Brain pericyte (primary cell): Measurements from ENCODE around the gene SPDYC.

ENCODE experiments used
- DNase-seq: peaks from one replicate; pipeline ENCODE4 v3.0.0-alpha.2; 2012; ENCODE audit warnings: low read depth, low spot score

The SPDYC gene

DNA sequence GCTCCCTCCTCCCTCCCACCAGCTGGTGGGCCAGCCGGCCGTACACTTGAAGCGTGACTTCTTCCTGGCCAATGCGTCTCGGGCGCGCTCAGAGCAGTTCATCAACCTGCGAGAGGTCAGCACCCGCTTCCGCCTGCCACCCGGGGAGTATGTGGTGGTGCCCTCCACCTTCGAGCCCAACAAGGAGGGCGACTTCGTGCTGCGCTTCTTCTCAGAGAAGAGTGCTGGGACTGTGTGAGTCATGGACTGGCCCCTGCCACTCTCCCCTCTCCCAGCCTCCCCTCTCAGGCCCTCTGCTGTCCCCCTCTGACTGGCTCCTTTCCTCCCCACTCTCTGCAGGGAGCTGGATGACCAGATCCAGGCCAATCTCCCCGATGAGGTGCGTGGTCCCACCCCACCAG lies 36.4 kb downstream of the SPDYC start:
- DNase-seq: no peak

DNA sequence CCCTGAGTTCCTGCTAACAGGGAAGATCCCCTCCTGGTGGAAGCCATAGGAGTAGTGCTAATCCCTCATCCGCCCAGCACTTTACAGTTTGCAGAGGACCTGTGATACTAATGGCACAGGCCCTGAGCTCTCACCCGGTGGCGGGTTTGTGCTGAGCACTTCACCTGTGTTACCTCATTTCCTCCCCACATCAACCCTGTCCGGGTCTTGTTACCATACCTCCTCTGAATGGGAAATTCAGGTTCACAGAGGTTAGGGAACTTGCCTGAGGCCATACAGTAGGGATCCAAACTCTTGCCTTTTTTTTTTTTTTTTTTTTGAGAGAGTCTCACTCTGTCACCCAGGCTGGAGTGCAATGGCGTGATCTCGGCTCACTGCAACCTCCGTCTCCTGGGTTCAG lies 36.9 kb downstream of the SPDYC start:
- no peak for DNase-seq

DNA sequence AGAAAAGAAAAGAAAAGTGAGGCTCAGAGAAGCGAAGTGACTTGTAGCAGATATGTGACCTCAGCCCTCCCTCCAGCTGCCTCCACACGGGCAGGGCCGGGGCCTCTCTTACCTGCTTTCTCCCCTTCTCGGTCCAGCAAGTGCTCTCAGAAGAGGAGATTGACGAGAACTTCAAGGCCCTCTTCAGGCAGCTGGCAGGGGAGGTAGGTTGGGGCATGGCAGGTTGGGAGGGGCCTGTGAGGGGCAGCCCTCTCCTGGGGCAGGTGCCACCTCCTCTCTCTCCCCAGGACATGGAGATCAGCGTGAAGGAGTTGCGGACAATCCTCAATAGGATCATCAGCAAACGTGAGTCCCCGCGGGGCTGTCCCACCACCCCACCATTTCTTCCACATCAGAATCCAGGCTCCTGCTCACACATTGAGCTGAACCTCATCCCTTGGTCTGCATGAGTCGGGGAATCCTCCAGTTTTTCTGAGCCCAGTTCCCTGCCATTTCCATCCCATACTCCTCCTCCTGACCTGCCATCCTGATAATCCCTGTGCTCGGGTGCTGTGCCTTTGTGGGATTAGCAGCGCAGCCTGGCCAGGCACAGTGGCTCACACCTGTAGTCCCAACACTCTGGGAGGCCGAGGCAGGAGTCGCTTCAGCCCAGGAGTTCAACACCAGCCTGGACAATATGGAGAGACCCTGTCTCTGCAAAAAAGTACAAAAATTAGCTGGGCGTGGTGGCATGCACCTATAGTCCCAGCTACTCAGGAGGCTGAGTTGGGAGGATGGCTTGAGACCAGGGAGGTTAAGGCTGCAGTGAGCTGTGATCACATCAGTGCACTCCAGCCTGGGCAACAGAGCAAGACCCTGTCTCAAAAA lies 38.1 kb downstream of the SPDYC start:
- DNase-seq: no peak

DNA sequence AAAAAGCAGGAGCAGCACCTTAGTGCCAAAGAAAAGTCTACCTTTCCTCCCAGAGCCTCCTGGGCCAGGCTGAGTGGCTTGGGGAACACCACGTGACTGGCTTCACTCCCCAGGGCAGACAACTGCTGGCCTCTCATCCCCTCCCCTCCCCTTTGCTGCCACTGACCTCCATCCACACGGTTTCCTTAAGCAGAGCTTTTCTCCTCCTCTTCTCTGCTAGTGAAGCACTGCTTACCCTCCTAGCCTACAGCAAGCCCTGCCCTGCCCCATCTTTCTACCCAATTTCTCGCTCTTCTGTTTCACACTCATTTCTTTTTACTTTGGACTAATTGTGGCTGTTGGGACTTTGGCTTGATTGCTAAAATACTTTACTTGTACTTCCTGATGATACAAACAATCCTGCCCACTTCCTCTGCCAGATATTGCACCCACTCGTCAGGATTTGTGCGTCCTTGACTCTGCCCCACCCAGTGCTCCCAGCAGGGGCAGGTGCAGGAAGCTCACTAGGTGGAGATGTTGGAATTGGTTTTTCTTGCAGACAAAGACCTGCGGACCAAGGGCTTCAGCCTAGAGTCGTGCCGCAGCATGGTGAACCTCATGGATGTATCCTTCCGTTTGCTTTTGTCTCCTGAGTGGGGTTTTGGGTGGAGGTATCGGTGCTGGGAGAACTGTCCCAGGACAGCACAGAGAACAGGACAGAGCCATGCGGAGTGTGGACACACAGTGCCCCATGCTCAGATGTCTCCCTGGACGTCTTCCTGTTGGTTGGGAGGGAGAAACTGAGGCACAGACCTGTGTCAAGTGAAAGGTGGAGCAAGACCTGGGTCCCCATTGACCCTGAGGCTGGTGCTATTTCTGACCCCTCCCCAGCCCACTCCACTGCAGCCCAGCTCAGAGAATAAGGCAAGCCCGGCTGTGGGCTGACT lies 39.0 kb downstream of the SPDYC start:
- no peak for DNase-seq

DNA sequence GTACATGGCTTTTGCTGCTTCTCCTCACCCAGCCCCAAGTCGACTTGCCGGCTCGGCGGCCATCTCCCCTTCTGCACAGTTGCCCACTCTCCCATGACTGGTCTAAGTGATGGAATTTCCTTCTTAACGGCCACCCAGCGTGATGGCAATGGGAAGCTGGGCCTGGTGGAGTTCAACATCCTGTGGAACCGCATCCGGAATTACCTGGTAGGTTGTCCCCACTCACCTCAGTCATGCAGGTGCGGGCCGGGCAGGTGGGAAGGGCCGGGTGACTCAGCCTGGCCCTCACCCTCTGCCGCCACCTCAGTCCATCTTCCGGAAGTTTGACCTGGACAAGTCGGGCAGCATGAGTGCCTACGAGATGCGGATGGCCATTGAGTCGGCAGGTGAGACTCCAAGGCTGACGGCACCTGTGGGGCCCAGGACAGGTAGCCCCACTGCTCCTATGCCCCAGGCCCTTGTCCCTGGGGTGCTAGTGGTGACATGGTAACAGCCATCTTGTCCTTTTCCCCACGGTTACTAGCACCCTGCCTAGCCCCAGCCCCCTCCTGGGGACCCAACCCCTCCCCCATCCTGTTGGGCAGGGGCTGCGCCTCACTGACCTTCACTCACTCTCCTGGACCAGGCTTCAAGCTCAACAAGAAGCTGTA lies 39.8 kb downstream of the SPDYC start:
- DNase-seq: no peak

DNA sequence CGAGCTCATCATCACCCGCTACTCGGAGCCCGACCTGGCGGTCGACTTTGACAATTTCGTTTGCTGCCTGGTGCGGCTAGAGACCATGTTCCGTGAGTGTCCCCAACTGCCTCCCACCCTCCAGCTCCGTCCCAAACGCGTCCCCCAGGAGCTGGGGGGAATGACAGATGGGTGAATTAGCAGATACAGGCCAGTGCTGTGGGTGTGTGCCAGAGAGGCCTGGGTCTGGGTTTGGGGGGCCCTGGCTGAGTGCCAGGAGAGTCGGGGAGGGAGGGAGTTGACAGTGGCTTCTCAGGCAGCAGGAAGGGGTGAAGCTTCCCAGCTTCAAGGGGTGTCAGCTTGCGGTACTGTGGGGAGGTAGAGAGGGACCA lies 40.3 kb downstream of the SPDYC start:
- no peak for DNase-seq

DNA sequence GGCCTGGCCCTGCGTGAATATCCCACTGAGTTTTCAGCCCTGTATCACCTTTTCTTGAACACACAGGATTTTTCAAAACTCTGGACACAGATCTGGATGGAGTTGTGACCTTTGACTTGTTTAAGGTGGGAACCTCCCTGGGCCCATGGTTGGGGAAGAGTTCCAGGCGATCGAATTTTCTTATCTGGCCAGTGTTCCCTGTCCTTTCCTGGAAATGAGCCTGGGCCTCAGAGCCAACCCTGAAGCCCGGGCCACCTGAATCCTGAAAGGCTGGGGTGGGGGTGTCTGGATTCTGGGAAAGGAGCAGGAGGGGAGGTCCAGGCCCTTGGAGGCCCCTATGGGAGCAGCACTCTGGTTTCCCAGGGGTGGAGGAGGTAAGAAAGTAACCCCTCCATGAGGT lies 40.7 kb downstream of the SPDYC start:
- DNase-seq: no peak

DNA sequence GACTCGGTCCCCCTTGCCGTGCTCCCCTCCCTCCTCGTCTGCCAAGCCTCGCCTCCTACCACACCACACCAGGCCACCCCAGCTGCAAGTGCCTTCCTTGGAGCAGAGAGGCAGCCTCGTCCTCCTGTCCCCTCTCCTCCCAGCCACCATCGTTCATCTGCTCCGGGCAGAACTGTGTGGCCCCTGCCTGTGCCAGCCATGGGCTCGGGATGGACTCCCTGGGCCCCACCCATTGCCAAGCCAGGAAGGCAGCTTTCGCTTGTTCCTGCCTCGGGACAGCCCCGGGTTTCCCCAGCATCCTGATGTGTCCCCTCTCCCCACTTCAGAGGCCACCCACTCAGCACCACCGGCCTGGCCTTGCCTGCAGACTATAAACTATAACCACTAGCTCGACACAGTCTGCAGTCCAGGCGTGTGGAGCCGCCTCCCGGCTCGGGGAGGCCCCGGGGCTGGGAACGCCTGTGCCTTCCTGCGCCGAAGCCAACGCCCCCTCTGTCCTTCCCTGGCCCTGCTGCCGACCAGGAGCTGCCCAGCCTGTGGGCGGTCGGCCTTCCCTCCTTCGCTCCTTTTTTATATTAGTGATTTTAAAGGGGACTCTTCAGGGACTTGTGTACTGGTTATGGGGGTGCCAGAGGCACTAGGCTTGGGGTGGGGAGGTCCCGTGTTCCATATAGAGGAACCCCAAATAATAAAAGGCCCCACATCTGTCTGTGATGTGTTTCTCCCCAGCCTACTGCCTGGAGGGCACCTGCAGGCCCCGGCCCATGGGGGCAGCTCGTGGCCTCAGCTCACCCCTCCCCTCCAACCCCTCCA lies 41.5 kb downstream of the SPDYC start:
- DNase-seq: no peak

DNA sequence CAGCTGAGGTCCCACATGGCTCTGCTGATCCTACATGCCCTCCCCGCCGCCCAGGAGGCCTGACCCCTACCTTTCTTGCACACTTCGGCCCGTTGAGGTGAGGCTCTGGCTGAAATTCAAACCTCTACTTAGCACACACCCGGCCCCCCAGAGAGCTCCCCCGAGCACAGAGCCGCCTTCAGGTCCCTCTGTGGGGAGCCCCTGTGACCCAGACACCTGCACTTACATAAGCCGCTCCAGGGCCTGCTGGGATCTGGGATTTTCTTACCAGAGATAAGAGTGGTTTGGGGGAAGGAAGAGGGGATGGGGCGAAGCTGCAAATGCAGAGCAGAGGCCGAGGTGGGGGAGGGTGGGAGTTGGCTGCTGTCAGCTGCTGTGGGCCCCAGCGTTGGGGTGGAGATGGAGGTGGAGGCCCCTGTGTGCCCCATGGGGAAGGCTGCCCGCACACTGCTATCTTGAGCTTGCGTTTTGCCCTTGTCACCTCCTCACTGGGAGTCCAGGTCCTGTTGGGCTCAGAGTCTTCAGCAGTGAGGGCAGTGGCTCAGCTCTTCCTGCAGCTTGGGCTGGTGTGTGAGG lies 42.3 kb downstream of the SPDYC start:
- no peak for DNase-seq

DNA sequence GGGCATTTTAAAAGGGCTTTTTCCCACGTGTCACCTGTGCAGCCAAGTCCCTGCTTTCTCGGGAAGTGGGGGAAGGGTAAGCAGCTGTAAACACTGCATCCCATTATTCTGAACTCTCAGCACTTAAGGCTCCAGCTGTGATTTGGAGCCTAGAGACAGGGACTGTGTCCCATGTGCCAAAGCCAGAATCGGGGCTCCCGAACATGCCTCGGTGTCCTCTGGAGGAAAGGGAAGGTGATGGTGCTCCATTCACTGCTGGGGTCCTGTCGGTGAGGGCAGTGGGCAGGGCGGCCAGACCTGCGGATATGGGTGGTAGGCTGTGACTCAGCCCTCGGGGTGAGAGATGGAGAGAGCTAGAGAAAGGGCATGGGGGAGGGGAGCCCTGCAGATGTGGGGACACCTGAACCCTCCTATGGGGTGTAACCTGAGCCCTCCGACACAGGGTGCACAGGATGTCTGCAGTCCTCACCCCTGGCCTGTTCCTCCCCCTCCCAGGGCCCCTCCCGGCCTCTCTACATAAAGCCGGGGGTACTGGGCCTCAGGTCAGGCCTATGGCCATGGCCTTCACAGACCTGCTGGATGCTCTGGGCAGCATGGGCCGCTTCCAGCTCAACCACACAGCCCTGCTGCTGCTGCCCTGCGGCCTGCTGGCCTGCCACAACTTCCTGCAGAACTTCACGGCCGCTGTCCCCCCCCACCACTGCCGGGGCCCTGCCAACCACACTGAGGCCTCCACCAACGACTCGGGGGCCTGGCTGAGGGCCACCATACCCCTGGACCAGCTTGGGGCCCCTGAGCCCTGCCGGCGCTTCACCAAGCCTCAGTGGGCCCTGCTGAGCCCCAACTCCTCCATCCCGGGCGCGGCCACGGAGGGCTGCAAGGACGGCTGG lies 43.5 kb downstream of the SPDYC start:
- no peak for DNase-seq

DNA sequence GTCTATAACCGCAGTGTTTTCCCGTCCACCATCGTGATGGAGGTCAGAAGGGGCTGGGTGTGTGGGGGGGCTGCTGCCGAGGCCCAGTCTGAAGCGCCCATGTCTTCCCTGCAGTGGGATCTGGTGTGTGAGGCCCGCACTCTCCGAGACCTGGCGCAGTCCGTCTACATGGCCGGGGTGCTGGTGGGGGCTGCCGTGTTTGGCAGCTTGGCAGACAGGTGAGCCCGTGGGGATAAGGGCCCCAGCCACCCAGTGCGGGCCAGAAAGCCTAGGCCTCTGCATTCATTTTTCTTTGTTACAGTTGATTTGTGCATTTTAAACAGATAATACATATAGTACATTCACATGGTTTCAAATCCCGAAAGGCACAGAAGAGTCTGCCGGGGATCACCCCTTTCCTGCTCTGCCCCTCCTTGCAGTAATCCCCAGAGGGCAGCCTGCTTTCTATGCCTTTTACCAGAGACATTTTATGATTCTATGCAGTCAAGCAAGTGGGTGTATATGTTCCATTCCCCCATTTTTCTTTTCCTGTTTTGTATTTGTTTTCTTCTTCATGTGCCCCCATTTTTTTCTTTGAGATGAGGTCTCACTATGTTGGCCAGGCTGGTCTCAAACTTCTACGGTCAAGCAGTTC lies 44.3 kb downstream of the SPDYC start:
- DNase-seq: no peak

DNA sequence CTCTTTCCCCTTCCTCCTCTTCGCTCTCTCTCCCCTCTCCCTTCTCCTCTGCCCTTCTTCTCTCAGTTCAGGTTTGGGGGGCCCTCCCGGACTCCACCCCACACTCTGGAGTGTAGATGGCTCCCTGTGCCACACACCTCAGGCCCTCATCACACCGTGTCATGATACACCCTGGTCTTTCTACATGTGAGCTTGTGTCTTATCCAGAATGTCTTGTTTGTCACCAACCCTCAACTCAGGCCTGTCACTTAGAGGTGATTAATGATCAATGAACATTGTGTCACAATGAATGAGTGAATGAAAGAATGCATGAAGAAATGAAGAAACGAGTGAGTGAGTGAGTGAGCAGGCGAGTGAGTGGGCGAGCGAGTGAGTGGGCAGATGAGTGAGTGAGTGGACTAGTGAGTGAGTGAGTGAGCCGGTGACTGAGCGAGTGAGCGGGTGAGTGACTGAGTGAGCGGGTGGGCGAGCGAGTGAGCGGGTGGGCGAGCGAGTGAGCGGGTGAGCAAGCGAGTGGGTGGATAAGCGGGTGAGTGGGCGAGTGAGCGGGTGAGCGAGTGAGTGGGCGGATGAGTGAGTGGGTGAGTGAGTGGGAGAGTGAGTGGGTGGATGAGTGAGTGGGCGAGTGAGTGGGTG lies 45.5 kb downstream of the SPDYC start:
- no peak for DNase-seq

DNA sequence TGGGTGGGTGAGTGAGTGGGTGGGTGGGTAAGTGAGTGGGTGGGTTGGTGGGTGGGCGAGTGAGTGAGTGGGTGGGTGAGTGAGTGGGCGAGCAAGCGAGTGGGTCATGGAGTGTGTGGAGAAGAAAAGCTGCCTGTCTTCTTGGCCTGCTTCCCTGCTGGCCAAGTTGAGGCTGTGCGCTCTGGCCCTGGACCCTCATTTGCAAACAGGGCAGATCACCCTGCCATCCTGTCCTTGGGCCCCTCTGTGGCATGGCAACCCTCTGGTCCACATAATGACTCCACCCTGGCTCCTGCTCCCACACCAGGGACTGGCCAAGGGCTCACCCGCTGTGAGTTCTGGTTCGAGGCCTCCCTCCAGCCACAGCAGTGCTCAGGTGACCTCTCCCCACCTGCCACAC lies 46.8 kb downstream of the SPDYC start:
- DNase-seq: no peak

DNA sequence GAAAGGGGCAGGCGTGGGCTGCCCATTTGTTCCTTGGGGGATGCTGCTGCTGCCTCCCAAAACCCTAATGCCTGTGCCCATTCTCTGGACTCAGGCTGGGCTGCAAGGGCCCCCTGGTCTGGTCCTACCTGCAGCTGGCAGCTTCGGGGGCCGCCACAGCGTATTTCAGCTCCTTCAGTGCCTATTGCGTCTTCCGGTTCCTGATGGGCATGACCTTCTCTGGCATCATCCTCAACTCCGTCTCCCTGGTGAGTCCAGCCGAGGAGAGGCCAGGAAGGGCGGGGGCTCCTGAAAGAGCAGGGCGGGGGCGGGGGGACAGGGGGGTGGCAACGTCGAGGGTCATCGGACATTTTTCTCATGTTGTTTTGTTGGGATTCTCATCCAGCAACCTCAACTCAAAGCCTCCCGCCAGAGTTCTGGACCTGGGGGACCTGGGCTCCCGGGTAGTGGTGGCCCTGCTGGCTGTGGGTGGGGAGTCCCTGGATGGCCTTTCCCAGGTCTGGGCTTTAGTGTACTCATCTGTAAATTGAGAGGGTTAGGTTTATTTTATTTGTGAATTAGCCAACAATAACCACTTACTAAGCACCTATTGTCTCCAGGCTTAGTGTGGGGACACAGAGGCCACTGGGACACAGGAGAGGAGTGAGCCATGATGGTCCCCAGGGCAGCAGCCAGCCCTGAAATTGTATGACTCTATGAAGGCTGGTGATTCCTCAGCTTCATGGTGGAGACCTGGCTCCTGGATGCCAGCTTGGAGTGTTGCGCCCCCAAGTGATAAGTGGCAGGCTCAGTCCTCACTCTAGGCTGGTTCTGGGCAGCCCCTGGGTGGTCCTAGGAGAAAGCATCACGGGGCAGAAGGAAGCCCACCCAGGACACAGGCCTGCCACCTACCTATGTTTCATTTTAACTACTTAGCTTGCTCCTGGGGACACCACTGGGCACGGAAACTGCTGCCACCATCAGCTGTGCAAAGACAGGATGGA lies 47.7 kb downstream of the SPDYC start:
- no peak for DNase-seq

DNA sequence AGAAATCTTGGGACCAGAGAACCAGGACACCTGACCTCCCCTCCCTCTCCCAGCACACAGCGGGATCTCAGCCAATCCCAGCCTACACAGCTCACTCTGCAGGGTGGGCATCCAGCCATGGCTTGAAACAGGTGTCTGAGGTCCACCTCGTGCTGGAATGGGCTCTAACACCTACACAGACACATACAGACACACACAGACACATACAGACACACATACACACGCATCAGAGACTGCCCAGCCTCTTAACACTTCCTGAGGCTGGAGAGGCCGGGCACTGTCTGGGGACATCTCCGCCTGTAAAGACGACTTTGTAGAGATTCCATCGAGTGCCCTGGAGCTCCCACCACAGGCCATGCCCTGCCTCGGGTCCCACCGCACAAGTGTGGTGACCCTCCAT lies 48.4 kb downstream of the SPDYC start:
- no peak for DNase-seq

DNA sequence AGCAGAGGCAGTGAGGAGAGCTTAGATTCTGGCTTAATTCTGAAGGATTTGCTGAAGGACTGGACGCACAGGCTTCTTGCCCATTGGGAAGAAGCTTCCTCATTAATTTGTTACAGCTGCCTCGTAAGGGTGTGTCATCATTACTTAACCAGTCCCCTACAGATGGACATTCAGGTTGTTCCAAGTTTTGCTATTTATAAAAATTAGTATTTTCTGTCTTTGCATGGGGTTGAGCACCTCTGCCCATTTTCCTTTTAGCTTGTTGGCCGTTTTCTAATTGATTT lies 49.8 kb downstream of the SPDYC start:
- DNase-seq: no peak

DNA sequence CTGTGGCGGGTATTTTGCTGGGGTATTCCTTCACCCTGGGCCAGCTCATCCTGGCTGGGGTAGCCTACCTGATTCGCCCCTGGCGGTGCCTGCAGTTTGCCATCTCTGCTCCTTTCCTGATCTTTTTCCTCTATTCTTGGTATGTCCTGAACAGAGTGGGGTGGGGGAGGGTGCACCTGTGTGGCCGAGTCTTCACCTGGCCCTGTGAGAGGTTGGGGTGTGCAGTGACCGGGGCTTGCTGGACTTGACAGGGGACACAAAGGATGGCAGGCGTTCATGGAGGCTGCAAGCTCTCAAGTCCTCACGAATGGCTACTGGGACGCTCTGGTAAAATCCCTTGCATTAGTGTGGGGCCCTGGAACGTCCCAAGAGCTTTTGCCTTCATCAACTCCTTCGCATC lies 51.0 kb downstream of the SPDYC start:
- DNase-seq: no peak
